Fibroblast of lung (primary cell): Measurements from ENCODE around the gene UBE2H. TPM values are rescaled to one million over a fixed set of nuclear protein-coding genes. Genes with fewer than 3 reads are reported as not detected.

Experiments used
- DNase-seq, 2 donors: peaks; one replicate each; pipeline versions ENCODE4 v3.0.0 to v3.0.0-alpha.2; 2010; ENCODE audit warnings: low read depth in 2 of 2
- H2AFZ ChIP-seq: 2 replicates; pipeline ENCODE4 v1.5.1; 2012; ENCODE audit warnings: low read length, control low read depth, inconsistent platforms
- H3K27ac ChIP-seq: 2 replicates; pipeline ENCODE4 v1.5.1; 2011; ENCODE audit warnings: low read length, control low read depth; ENCODE audit not compliant: insufficient read depth
- H3K27me3 ChIP-seq: 2 replicates; pipeline ENCODE4 v1.5.1; 2011; ENCODE audit warnings: mild to moderate bottlenecking, low read length; ENCODE audit not compliant: control insufficient read depth, insufficient read depth
- H3K36me3 ChIP-seq: 2 replicates; pipeline ENCODE4 v1.5.1; 2011; ENCODE audit warnings: low read length; ENCODE audit not compliant: control insufficient read depth, insufficient read depth
- H3K4me1 ChIP-seq: 2 replicates; pipeline ENCODE4 v1.5.1; 2011; ENCODE audit warnings: low read length; ENCODE audit not compliant: control insufficient read depth, insufficient read depth; ENCODE audit errors: extremely low read depth
- H3K4me2 ChIP-seq: 2 replicates; pipeline ENCODE4 v1.5.1; 2011; ENCODE audit warnings: low read length, control low read depth; ENCODE audit not compliant: insufficient read depth; ENCODE audit errors: extremely low read depth
- H3K4me3 ChIP-seq, 4 experiments: fragments of 200-600 bp in 1 of 4; sonication (generic) in 1 of 4; replicated peaks in 1 of 4; 2 replicates each; pipeline ENCODE4 v1.5.1; 2011 to 2016; ENCODE audit warnings: low read length in 4 of 4, low read depth in 3 of 4, mild to moderate bottlenecking in 3 of 4, control low read depth in 2 of 4, inconsistent platforms in 1 of 4, mixed read lengths in 1 of 4; ENCODE audit not compliant: insufficient read depth in 1 of 4; ENCODE audit errors: control extremely low read depth in 1 of 4
- H3K79me2 ChIP-seq: 2 replicates; pipeline ENCODE4 v1.5.1; 2012; ENCODE audit warnings: mild to moderate bottlenecking, low read length, inconsistent platforms; ENCODE audit not compliant: control insufficient read depth, insufficient read depth
- H3K9ac ChIP-seq: 2 replicates; pipeline ENCODE4 v1.5.1; 2011; ENCODE audit warnings: mild to moderate bottlenecking, low read length, control low read depth; ENCODE audit not compliant: insufficient read depth
- H3K9me3 ChIP-seq: 2 replicates; pipeline ENCODE4 v1.5.1; 2012; ENCODE audit warnings: low read depth, low read length; ENCODE audit not compliant: control insufficient read depth, insufficient read depth
- H4K20me1 ChIP-seq: 2 replicates; pipeline ENCODE4 v1.5.1; 2011; ENCODE audit warnings: low read length; ENCODE audit not compliant: control insufficient read depth, insufficient read depth; ENCODE audit errors: extremely low read depth
- EZH2 ChIP-seq: IDR thresholded peaks from 2 replicates; pipeline ENCODE4 v1.5.1; 2012; ENCODE audit warnings: low read length, control low read depth, mild to moderate bottlenecking; ENCODE audit errors: missing control alignments
- polyA plus RNA-seq, 2 donors: library from polyadenylated mRNA; depleted of rRNA in 1 of 2; stranded (reverse) in 1 of 2; unstranded in 1 of 2; fragments of >200 nt; gene quantifications; 2 replicates each; pipeline ENCODE4 v1.2.1, GENCODE V29; 2011 to 2012; ENCODE audit warnings: missing spikeins in 1 of 2
- total RNA-seq: library from RNA; depleted of rRNA; stranded (reverse); fragments of >200 nt; gene quantifications from 2 replicates; pipeline ENCODE4 v1.2.1, GENCODE V29; 2014
- TF ChIP-seq, protein P1 (sequence below), 2 donors: IDR thresholded peaks in 1 of 2; conservative IDR thresholded peaks in 1 of 2; 1 replicate in 1 of 2; 2 replicates in 1 of 2; pipeline ENCODE4 v1.5.1; 2011 to 2012; ENCODE audit warnings: low read length in 2 of 2, control low read depth in 1 of 2, inconsistent platforms in 1 of 2, low read depth in 1 of 2, mild to moderate bottlenecking in 1 of 2

The UBE2H gene
- total and polyA plus RNA-seq, 2 donors (not counting 1 experiment from before 2014, with no cell fraction given) = 76.0 to 102 TPM

DNA sequence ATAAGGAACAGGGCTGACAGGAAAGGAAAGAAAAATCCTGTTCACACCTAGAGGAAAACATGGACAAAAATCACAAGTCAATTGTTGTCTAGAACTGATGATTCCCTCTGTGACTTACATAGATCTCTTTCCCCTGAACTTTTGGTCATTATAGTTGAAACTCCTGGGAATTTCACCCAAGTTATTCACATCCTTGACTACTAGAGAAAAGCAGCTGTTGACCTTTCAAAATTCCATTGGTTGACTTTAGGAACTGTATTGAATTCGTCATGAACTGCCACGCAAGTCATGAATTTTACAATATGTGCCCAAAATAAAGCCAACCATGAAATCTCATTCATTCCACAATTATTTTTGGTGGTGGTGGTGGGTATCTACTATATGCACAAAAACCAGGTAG is 104.3 kb downstream of the UBE2H start:
- Histone ChIP-seq H3K4me3 (no peak overlapping the region), H3K4me1 (peaks cover 17% of the 10 kb centered on the region), H3K27me3 (no peaks in the 10 kb centered on the region), H4K20me1 (no peaks in the 10 kb centered on the region), H3K4me2 (no peak overlapping the region), H3K9ac (no peak overlapping the region), H2AFZ (no peak overlapping the region), H3K36me3 (peaks cover under 1% of the 10 kb centered on the region), H3K79me2 (no peaks in the 10 kb centered on the region), H3K27ac (no peak overlapping the region), H3K9me3 (no peaks in the 10 kb centered on the region)
- no peak for DNase-seq
- TF ChIP-seq EZH2 = no peak

DNA sequence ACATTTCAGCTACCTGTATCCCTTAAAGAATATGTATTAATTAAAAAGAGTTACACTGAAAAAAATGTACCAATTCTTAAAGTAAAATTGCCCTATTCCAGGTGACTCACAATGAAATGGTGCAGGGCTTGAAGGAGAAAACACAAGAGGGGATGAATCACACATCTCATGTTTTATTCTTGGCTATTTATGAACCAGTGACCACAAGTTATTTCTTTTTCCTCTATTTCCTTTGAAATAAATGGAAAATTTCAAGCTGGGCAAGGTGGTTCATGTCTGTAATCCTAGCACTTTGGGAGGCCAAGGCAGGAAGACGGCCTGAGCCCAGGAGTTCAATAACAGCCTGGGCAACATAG is 106.8 kb downstream of the UBE2H start:
- Histone ChIP-seq H3K4me2 (peak overlapping the region; percentile 46), H3K36me3 (peaks cover 2% of the 10 kb centered on the region), H2AFZ (no peak overlapping the region), H3K9me3 (no peaks in the 10 kb centered on the region), H4K20me1 (no peaks in the 10 kb centered on the region), H3K4me3 (no peak overlapping the region), H3K9ac (no peak overlapping the region), H3K79me2 (no peaks in the 10 kb centered on the region), H3K27ac (peak overlapping the region; percentile 75), H3K27me3 (no peaks in the 10 kb centered on the region), H3K4me1 (peaks cover 17% of the 10 kb centered on the region)
- TF ChIP-seq, protein P1, sequence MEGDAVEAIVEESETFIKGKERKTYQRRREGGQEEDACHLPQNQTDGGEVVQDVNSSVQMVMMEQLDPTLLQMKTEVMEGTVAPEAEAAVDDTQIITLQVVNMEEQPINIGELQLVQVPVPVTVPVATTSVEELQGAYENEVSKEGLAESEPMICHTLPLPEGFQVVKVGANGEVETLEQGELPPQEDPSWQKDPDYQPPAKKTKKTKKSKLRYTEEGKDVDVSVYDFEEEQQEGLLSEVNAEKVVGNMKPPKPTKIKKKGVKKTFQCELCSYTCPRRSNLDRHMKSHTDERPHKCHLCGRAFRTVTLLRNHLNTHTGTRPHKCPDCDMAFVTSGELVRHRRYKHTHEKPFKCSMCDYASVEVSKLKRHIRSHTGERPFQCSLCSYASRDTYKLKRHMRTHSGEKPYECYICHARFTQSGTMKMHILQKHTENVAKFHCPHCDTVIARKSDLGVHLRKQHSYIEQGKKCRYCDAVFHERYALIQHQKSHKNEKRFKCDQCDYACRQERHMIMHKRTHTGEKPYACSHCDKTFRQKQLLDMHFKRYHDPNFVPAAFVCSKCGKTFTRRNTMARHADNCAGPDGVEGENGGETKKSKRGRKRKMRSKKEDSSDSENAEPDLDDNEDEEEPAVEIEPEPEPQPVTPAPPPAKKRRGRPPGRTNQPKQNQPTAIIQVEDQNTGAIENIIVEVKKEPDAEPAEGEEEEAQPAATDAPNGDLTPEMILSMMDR (conservative IDR thresholded peaks at IDR 0.05 in 1 of 2, IDR thresholded peaks at IDR 0.05 in 1 of 2; ENCODE audit: low read depth in 1 of 2, low read length in 2 of 2) = no peak
- TF ChIP-seq EZH2 = no peak
- DNase-seq = peak; percentile 75 to 94

DNA sequence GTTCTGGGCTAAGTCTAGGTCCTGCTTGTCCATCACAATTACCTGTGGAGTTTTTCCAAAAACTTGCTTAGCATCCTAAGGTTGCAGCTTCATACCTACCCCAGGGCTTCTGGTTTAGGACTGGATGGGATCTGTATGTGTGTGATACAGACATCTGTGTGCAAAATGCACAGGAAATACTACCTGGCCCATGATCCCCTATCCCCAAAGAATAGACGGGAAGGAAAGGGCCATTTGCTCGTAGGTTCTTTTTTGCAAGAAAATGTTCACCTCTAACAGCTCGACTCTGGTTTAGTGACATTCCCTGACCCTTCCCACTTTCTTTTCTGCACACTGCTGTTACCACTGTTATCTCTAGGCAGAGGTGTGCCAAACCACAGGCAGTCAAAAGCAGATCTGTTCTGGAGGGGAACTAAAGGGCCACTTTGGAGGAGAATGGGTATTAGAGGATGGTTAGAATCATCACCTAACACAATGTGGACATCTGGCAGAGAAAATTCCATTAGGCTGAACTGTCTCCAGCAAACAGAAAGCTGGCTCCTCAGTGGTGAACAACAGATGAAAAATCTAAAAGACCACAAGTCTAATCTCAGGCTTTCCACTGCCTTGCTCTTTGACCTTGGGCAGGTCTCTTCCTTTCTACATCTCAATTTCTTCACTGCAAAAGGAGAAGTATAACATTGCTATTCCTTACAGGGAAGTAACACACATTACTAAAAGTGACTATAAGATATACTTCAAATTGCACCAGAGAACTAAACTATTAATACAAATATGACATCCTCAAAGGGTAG is 107.4 kb downstream of the UBE2H start:
- Histone ChIP-seq H3K27me3 (no peaks in the 10 kb centered on the region), H3K27ac (peak overlapping the region; percentile 75), H3K79me2 (no peaks in the 10 kb centered on the region), H3K4me1 (peaks cover 18% of the 10 kb centered on the region), H3K36me3 (peaks cover 2% of the 10 kb centered on the region), H4K20me1 (no peaks in the 10 kb centered on the region), H3K9ac (no peak overlapping the region), H3K4me2 (peak overlapping the region; percentile 46), H3K4me3 (no peak overlapping the region), H3K9me3 (no peaks in the 10 kb centered on the region), H2AFZ (no peak overlapping the region)
- TF ChIP-seq, protein P1 (conservative IDR thresholded peaks at IDR 0.05 in 1 of 2, IDR thresholded peaks at IDR 0.05 in 1 of 2; ENCODE audit: low read depth in 1 of 2, low read length in 2 of 2) = no peak
- TF ChIP-seq EZH2 = no peak
- DNase-seq = peak; percentile 51 to 91
